BJ (cell line): ENCODE results near the gene DUSP11. TPM values are rescaled to one million over a fixed set of nuclear protein-coding genes. Genes with fewer than 3 reads are reported as not detected.
"Not testable (repeated sequence)": the region's sequence is repeated elsewhere in the genome, so short reads cannot be mapped to it uniquely, and the experiment has no call there.

Experiments used
- CTCF ChIA-PET: fragments of 350-600 bp; formaldehyde crosslinking; extraction: SDS; loops from one replicate; lab custom pipeline; 2021; ENCODE audit warnings: antibody characterized with exemption, inconsistent platforms; lab: Yijun Ruan, JAX
- POLR2A ChIA-PET: fragments of 300-600 bp; sonication (Branson Sonifier 250); formaldehyde crosslinking; extraction: SDS; loops from one replicate; lab custom pipeline; 2021; ENCODE audit warnings: antibody characterized with exemption; lab: Charles Lee
- DNase-seq: peaks from one replicate; pipeline ENCODE4 v3.0.0-alpha.2; 2011; ENCODE audit warnings: low read depth
- H3K27me3 ChIP-seq: 2 replicates; pipeline ENCODE4 v1.6.0; 2011; ENCODE audit warnings: low read length; ENCODE audit not compliant: control insufficient read depth, insufficient read depth
- H3K36me3 ChIP-seq: 2 replicates; pipeline ENCODE4 v1.5.1; 2011; ENCODE audit warnings: low read length; ENCODE audit not compliant: control insufficient read depth, insufficient read depth
- H3K4me3 ChIP-seq: 2 replicates; pipeline ENCODE4 v1.5.1; 2011; ENCODE audit warnings: low read depth, mild to moderate bottlenecking, control low read depth, low read length
- CTCF ChIP-seq: IDR thresholded peaks from 2 replicates; pipeline ENCODE4 v1.5.1; 2011; ENCODE audit warnings: low read depth, mild to moderate bottlenecking, control low read depth, inconsistent platforms, low read length, moderate library complexity; ENCODE audit not compliant: insufficient read depth
- polyA plus RNA-seq: library from polyadenylated mRNA; depleted of rRNA; stranded (reverse); fragments of >200 nt; gene quantifications from 2 replicates; pipeline ENCODE4 v1.2.3, GENCODE V29; 2011

Gene DUSP11
- polyA plus RNA-seq, 1 experiment = 19.7 TPM

DNA sequence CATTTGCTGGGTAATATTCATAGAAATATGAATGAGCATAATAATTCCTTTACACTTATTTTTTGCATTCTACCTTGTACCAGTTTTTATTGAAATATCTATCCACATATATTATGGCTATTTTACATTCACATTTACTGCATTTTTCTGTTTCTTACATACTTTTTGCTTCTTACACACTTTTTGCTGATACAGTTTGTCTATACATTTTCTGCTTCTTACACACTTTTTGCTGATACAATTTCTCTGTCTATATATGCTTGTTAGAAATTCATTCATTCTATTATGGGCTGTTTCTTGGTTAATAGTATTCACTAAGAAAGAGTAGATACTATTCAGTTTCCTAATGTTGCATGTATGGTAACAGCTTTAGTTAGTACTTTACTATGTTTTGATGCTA lies 32.0 kb upstream of the DUSP11 start:
- ChIA-PET POLR2A (interaction anchor here (0.6 kb wide), 1 partner anchor 526 kb away, joined by 4 read pairs; no protein-coding TSS in a partner anchor), CTCF (interaction anchor here (1.7 kb wide), 1 partner anchor 12 kb away, joined by 11 read pairs; no protein-coding TSS in a partner anchor)
- DNase-seq = no peak
- no peak for TF ChIP-seq CTCF
- H3K36me3 ChIP-seq = no peaks in the 10 kb centered on the region
- peaks cover 13% of the 10 kb centered on the region for H3K27me3 ChIP-seq
- H3K4me3 ChIP-seq = no peak overlapping the region

DNA sequence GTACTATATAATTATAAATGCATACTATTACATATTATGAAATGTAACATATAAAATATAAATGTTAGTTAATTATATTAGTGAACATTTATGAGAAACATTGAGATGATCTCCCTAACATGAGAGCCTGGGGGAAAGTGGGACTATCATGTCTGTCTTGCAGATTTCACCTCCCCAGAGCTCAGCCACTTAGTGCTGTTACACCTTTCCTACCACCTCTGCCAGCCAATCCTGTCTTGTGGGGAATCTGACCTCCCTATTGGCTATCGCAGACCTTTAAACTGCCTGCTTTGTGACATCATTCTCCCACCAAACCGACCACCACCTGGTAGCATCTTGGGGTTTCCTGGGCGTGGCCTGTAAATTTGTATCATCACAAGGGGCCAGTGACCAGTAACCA lies 4.0 kb upstream of the DUSP11 start, which contains the start of gene C2orf78:
Gene C2orf78 (plus strand): TSS at position 301 of the 400 bp plus-strand sequence. CDS start 127 bp downstream, outside the sequence.
- H3K36me3 ChIP-seq, H3K27me3 ChIP-seq, H3K4me3 ChIP-seq, POLR2A ChIA-PET, CTCF ChIA-PET, DNase-seq: not testable (repeated sequence)

DNA sequence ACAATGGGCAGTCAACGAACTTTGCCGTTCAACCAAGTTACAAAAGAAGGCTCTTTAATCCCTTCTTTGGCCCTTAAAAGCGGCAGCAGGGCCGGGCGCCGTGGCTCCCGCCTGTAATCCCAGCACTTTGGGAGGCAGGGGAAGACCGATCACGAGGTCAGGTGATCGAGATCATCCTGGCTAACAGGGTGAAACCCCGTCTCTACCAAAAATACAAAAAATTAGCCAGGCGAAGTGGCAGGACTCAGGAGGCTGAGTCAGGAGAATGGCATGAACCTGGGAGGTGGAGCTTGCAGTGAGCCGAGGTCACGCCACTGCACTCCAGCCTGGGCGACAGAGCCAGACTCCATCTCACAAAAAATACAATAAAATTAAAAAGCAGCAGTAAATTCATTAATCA lies 3.5 kb upstream of the DUSP11 start:
- DNase-seq, H3K4me3 ChIP-seq, H3K27me3 ChIP-seq, CTCF ChIA-PET, POLR2A ChIA-PET, H3K36me3 ChIP-seq: not testable (repeated sequence)

- POLR2A ChIA-PET = no interaction called here
- Histone ChIP-seq H3K36me3 (0 out of 2 replicates have a peak, but pooled peaks cover 2% of the 10 kb centered on the region), H3K4me3 (peak overlapping the region; percentile 100), H3K27me3 (no peaks in the 10 kb centered on the region)
- CTCF ChIA-PET = no interaction called here
- TF ChIP-seq CTCF = no peak
- no peak for DNase-seq
Measured at GRCh38 chr2:73780237-73780582, 307 bp upstream of the DUSP11 start.

DNA sequence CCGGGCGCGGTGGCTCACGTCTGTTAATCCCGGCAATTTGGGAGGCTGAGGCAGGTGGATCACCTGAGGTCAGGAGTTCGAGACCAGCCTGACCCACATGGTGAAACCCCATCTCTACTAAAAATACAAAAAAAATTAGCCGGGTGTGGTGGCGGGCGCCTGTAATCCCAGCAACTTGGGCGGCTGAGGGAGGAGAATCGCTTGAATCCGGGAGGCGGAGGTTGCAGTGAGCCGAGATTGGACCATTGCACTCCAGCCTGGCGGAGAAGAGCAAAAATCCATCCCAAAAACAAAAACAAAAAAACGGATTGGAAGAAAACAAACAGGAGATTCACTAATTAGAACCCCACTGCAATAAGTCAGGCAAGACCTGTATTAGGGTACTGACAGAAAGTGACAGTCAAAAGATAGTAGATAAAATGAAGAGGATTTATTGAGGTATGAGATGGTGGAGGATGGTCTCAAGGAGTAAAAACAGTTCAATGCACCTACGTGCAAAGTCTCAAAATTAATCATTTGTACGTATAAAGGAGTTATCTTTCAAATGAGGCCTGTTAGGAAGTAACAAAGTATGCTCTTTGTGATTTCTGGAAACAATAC lies 936 bp downstream of the DUSP11 start:
- H3K36me3 ChIP-seq, DNase-seq, H3K27me3 ChIP-seq, POLR2A ChIA-PET: not testable (repeated sequence)
- CTCF ChIA-PET = interaction anchor here (0.6 to 0.9 kb wide), 2 partner anchors 30 to 471 kb away, joined by 3 to 4 read pairs; no protein-coding TSS in a partner anchor
- peak overlapping the region; percentile 100 for H3K4me3 ChIP-seq

- DNase-seq = no peak
- H3K36me3 ChIP-seq = peaks cover 3% of the 10 kb centered on the region; the same call in 1 of the 2 replicates
- H3K27me3 ChIP-seq = no peaks in the 10 kb centered on the region
- ChIA-PET CTCF (interaction anchor here (0.9 kb wide), 1 partner anchor 13 kb away, joined by 3 read pairs; no protein-coding TSS in a partner anchor), POLR2A (interaction anchor here (0.6 kb wide), 1 partner anchor 359 kb away, joined by 6 read pairs; no protein-coding TSS in a partner anchor)
- TF ChIP-seq CTCF = no peak
- H3K4me3 ChIP-seq = no peak overlapping the region
Measured at GRCh38 chr2:73776869-73777519, 2.9 kb downstream of the DUSP11 start.
